Ovary (tissue), 3 donors: ENCODE results near the gene SETD4.

Experiments used
- EP300 ChIP-seq: sonication (generic); formaldehyde crosslinking; IDR thresholded peaks from one replicate; pipeline ENCODE4 v1.6.1; 2017; ENCODE audit warnings: antibody characterized with exemption
- TF ChIP-seq, protein P1 (sequence below), 3 donors: fragments of 450-650 bp in 2 of 3; fragments of 200-600 bp in 1 of 3; IDR thresholded peaks; one replicate each; pipeline versions ENCODE4 v1.5.1 to v1.8.0; 2016 to 2022; ENCODE audit warnings: antibody characterized with exemption in 3 of 3, mild to moderate bottlenecking in 1 of 3
- donor health status: DM: no; HTN: no; CAD: no.

DNA sequence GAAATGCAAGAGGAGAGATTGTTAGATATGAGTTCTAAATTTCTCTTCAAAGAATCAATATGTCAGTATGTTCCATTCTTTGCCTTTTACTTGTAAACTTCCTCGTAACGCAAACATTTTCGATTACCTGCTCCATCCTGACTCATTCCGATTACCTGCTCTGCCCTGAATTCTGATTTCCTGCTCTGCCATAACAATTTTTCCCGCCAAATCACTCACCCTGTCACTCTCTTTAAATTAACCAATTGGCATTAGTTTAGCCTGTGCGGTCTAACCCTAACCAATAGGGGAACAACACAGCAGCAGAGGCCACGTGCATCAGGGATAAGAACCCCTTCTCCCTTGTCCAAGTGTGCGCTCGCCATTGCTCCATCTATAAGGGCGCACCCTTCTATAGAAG is 49.5 kb upstream of the SETD4 start:
- TF ChIP-seq EP300 = no peak
- TF ChIP-seq, protein P1, sequence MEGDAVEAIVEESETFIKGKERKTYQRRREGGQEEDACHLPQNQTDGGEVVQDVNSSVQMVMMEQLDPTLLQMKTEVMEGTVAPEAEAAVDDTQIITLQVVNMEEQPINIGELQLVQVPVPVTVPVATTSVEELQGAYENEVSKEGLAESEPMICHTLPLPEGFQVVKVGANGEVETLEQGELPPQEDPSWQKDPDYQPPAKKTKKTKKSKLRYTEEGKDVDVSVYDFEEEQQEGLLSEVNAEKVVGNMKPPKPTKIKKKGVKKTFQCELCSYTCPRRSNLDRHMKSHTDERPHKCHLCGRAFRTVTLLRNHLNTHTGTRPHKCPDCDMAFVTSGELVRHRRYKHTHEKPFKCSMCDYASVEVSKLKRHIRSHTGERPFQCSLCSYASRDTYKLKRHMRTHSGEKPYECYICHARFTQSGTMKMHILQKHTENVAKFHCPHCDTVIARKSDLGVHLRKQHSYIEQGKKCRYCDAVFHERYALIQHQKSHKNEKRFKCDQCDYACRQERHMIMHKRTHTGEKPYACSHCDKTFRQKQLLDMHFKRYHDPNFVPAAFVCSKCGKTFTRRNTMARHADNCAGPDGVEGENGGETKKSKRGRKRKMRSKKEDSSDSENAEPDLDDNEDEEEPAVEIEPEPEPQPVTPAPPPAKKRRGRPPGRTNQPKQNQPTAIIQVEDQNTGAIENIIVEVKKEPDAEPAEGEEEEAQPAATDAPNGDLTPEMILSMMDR (IDR thresholded peaks at IDR 0.05) = no peak
